ENCODE data around the gene B4GALNT3. TPM values are rescaled to one million over a fixed set of nuclear protein-coding genes. Genes with fewer than 3 reads are reported as not detected.

Gene B4GALNT3
- total and polyA plus RNA-seq, 2 donors (not counting 1 experiment from before 2014, with no cell fraction given): not detected

- Histone ChIP-seq H3K4me3 (replicated peaks in 1 of 4; ENCODE audit: control extremely low read depth in 1 of 4, insufficient read depth in 1 of 4, low read depth in 3 of 4, low read length in 4 of 4) (peak overlapping the region in 1 of 4 experiments; percentile 78), H3K79me2 (ENCODE audit: control insufficient read depth, insufficient read depth, low read length) (no peaks in the 10 kb centered on the region), H3K4me1 (ENCODE audit: control insufficient read depth, extremely low read depth, insufficient read depth, low read length) (peaks cover 16% of the 10 kb centered on the region), H3K4me2 (ENCODE audit: extremely low read depth, insufficient read depth, low read length) (peak overlapping the region; percentile 82), H4K20me1 (ENCODE audit: control insufficient read depth, extremely low read depth, insufficient read depth, low read length) (no peaks in the 10 kb centered on the region), H3K9ac (ENCODE audit: insufficient read depth, low read length) (no peak overlapping the region), H3K36me3 (ENCODE audit: control insufficient read depth, insufficient read depth, low read length) (no peaks in the 10 kb centered on the region), H3K27me3 (ENCODE audit: control insufficient read depth, insufficient read depth, low read length) (no peaks in the 10 kb centered on the region), H2AFZ (ENCODE audit: low read length) (peak overlapping the region; percentile 81), H3K27ac (ENCODE audit: insufficient read depth, low read length) (no peak overlapping the region), H3K9me3 (ENCODE audit: control insufficient read depth, insufficient read depth, low read depth, low read length) (no peaks in the 10 kb centered on the region)
- TF ChIP-seq EZH2 (IDR thresholded peaks at IDR 0.05; ENCODE audit: low read length, missing control alignments): no peak
- TF ChIP-seq, protein P1, sequence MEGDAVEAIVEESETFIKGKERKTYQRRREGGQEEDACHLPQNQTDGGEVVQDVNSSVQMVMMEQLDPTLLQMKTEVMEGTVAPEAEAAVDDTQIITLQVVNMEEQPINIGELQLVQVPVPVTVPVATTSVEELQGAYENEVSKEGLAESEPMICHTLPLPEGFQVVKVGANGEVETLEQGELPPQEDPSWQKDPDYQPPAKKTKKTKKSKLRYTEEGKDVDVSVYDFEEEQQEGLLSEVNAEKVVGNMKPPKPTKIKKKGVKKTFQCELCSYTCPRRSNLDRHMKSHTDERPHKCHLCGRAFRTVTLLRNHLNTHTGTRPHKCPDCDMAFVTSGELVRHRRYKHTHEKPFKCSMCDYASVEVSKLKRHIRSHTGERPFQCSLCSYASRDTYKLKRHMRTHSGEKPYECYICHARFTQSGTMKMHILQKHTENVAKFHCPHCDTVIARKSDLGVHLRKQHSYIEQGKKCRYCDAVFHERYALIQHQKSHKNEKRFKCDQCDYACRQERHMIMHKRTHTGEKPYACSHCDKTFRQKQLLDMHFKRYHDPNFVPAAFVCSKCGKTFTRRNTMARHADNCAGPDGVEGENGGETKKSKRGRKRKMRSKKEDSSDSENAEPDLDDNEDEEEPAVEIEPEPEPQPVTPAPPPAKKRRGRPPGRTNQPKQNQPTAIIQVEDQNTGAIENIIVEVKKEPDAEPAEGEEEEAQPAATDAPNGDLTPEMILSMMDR (conservative IDR thresholded peaks at IDR 0.05 in 1 of 2, IDR thresholded peaks at IDR 0.05 in 1 of 2; ENCODE audit: low read depth in 1 of 2, low read length in 2 of 2): no peak
- DNase-seq (ENCODE audit: low read depth in 2 of 2): no peak
Observed at GRCh38 chr12:569091-569676, 109.4 kb downstream of the B4GALNT3 start.

DNA sequence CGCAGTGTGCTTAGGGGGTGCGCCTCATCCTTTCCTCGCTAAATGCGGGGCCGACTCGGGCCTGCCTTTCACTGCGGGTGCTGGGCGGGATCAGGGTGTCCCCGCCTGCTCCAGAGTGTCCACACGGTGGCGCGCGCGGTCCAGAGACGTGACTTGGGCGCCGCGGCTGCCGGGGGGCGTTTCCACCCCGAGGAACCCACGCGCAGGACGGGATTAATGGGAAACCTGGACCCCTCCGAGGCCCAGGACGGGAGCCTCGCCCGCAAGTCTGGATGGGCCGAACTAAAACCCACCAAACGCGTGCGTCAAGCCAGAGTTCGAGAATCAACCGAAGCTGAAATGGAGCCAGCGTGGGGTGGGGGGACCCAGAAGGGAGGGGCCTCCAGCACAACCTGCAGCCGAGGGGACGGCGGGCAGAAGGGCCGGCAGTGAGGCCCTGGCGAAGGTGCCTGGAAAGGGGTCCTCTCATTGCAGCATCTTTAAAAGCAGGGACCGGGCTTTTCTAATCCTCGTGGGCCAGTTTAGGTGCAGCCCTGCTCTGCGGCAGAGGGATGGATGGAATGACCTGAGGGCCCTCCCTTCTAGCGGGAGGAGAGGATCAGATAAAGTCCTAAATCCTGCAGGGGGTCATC lies 110.2 kb downstream of the B4GALNT3 start:
- Histone ChIP-seq H3K4me1 (ENCODE audit: control insufficient read depth, extremely low read depth, insufficient read depth, low read length) (peaks cover 16% of the 10 kb centered on the region), H3K27me3 (ENCODE audit: control insufficient read depth, insufficient read depth, low read length) (no peaks in the 10 kb centered on the region), H3K79me2 (ENCODE audit: control insufficient read depth, insufficient read depth, low read length) (no peaks in the 10 kb centered on the region), H3K36me3 (ENCODE audit: control insufficient read depth, insufficient read depth, low read length) (no peaks in the 10 kb centered on the region), H3K27ac (ENCODE audit: insufficient read depth, low read length) (peak overlapping the region; percentile 67), H3K4me3 (replicated peaks in 1 of 4; ENCODE audit: control extremely low read depth in 1 of 4, insufficient read depth in 1 of 4, low read depth in 3 of 4, low read length in 4 of 4) (peak overlapping the region; percentile 39 to 78 (median 70)), H3K4me2 (ENCODE audit: extremely low read depth, insufficient read depth, low read length) (peak overlapping the region; percentile 82), H3K9ac (ENCODE audit: insufficient read depth, low read length) (peak overlapping the region; percentile 57), H3K9me3 (ENCODE audit: control insufficient read depth, insufficient read depth, low read depth, low read length) (no peaks in the 10 kb centered on the region), H4K20me1 (ENCODE audit: control insufficient read depth, extremely low read depth, insufficient read depth, low read length) (no peaks in the 10 kb centered on the region), H2AFZ (ENCODE audit: low read length) (peak overlapping the region; percentile 89)
- no peak for TF ChIP-seq EZH2 (IDR thresholded peaks at IDR 0.05; ENCODE audit: low read length, missing control alignments)
- TF ChIP-seq, protein P1 (conservative IDR thresholded peaks at IDR 0.05 in 1 of 2, IDR thresholded peaks at IDR 0.05 in 1 of 2; ENCODE audit: low read depth in 1 of 2, low read length in 2 of 2): peak; percentile 71 to 74
- DNase-seq (ENCODE audit: low read depth in 2 of 2): peak; percentile 77 to 84

GRCh38 chr12:570435-570920 lies 110.7 kb downstream of the B4GALNT3 start:
- Histone ChIP-seq H2AFZ (ENCODE audit: low read length) (peak overlapping the region; percentile 89), H3K4me2 (ENCODE audit: extremely low read depth, insufficient read depth, low read length) (peak overlapping the region; percentile 82), H3K4me1 (ENCODE audit: control insufficient read depth, extremely low read depth, insufficient read depth, low read length) (peaks cover 16% of the 10 kb centered on the region), H4K20me1 (ENCODE audit: control insufficient read depth, extremely low read depth, insufficient read depth, low read length) (no peaks in the 10 kb centered on the region), H3K27ac (ENCODE audit: insufficient read depth, low read length) (peak overlapping the region; percentile 67), H3K4me3 (replicated peaks in 1 of 4; ENCODE audit: control extremely low read depth in 1 of 4, insufficient read depth in 1 of 4, low read depth in 3 of 4, low read length in 4 of 4) (peak overlapping the region; percentile 39 to 78 (median 70)), H3K9ac (ENCODE audit: insufficient read depth, low read length) (peak overlapping the region; percentile 57), H3K27me3 (ENCODE audit: control insufficient read depth, insufficient read depth, low read length) (no peaks in the 10 kb centered on the region), H3K9me3 (ENCODE audit: control insufficient read depth, insufficient read depth, low read depth, low read length) (no peaks in the 10 kb centered on the region), H3K36me3 (ENCODE audit: control insufficient read depth, insufficient read depth, low read length) (no peaks in the 10 kb centered on the region), H3K79me2 (ENCODE audit: control insufficient read depth, insufficient read depth, low read length) (no peaks in the 10 kb centered on the region)
- DNase-seq (ENCODE audit: low read depth in 2 of 2): peak; percentile 86 to 87
- TF ChIP-seq EZH2 (IDR thresholded peaks at IDR 0.05; ENCODE audit: low read length, missing control alignments): no peak
- TF ChIP-seq, protein P1 (conservative IDR thresholded peaks at IDR 0.05 in 1 of 2, IDR thresholded peaks at IDR 0.05 in 1 of 2; ENCODE audit: low read depth in 1 of 2, low read length in 2 of 2): no peak

All from fibroblast of lung (primary cell).